Spleen (tissue), 7 donors: Measurements from ENCODE around the gene KCND2.

ENCODE experiments used
- CTCF ChIP-seq, 11 experiments: fragments of 200-600 bp in 7 of 11; fragments of 450-650 bp in 4 of 11; sonication (generic) in 4 of 11; IDR thresholded peaks in 8 of 11; conservative IDR thresholded peaks in 3 of 11; 1 replicate in 7 of 11; 2 replicates in 4 of 11; pipeline versions ENCODE4 v1.4.0 to v1.8.0; 2016 to 2021; ENCODE audit warnings: antibody characterized with exemption in 11 of 11, inconsistent platforms in 4 of 11, mild to moderate bottlenecking in 1 of 11
- POLR2A ChIP-seq, 3 donors: fragments of 450-650 bp; IDR thresholded peaks; one replicate each; pipeline ENCODE4 v1.5.1; 2017; ENCODE audit warnings: antibody characterized with exemption in 3 of 3, mild to moderate bottlenecking in 1 of 3
- donor health status: DM: no; HTN: no; CAD: no; lungs with moderate emphysema.
- donor health status: DM: no; HTN: no; CAD: no.
- donor health status: DM: no; HTN: no; CAD: no.

DNA sequence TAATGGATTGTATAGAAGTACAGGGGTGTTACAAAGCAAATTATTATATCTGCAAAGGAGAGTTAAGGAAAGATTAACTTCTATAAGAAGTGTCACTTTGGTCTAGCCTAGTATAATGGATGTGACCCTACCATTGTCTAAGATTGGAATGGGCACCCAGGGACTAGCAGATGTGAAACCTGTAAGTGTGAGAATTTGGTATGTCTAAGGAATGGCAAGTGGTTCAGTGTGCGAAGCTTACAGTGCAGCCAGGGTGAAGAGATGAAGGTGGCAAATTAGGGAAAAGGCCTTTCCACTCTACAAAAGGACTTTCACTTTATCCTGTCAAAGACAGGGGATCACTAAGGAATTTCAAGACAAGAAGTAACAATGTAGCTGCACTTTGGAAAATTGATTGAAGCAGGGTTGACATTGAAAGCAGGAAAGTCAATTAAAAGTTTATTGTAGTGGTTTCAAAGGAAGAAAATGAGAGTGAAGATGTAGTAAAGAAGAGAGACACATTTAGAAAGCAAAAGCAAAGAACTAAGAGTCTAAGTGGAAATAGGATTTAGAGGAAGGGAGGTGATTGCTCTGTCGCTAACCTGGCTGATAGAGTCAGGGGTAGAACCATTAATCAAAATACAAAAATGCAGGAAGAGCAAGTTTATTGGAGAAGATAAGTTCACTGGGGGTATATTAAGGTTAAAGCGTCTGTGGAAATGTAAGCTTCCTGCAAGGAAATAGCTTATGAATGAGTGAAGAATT, 47.4 kb downstream of the KCND2 start:
- no peak for TF ChIP-seq CTCF (IDR thresholded peaks at IDR 0.05 in 8 of 11, conservative IDR thresholded peaks at IDR 0.05 in 3 of 11)
- no peak for TF ChIP-seq POLR2A (IDR thresholded peaks at IDR 0.05)
